GM19455 (cell line): ENCODE measurements around the gene IRF9.
A peak's percentile ranks its signal among the peaks of the same experiment; 100 is the strongest.

Source experiments
- ATAC-seq: cut with Tn5 transposase; IDR thresholded peaks from one replicate; pipeline ENCODE4 v1.9.1; 2021; ENCODE audit not compliant: unreplicated experiment

Gene IRF9

DNA sequence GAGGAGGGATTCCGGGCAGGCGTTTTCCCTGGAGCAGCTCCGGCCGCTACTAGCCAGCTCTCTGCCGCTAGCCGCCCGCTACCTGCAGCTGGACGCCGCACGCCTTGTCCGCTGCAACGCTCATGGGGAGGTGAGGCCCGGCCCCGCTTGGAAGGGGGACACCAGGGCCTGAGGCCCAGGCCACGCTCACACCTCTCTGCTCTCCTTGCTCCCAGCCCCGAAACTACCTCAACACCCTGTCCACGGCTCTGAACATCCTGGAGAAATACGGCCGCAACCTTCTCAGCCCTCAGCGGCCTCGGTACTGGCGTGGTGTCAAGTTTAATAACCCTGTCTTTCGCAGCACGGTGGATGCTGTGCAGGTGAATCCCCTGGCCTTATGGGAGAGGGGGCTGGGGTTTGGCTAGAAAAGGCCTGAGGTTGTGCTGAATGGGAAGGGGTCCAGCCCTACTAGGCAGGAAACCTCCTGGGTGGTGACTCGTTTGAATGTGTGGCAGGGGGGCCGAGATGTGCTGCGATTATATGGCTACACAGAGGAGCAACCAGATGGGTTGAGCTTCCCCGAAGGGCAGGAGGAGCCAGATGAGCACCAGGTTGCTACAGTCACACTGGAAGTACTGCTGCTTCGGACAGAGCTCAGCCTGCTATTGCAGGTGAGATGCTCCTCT, 13.2 kb upstream of the IRF9 start:
- ATAC-seq, result no peak

DNA sequence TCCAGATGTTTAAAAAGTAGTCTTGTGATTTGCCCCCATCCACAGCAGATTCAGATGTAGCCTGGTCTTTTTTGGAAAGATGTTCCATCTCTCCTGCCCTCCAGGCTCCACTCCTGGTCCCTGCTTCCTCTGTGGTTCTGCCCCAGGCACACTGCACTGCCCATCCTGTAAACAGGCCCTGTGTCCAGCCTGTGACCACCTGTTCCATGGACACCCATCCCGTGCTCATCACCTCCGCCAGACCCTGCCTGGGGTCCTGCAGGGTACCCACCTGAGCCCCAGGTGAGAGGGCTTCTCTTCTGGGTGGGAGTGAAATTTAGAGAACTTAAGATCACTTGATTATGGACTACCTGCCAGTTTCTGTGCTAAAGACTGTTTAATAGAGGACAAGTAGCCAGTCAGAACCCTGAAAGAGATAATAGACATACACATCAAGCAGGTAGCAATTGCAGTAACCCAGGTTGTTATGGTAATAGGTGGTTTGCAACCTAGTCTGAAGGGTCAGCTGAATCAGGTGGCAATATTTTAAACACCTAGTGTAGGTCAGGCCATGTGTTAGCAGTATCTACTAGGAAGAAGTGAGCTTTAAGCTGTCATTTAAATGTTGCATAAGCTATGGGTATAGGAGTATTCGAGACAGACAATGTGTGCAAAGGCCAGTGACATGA, 11.6 kb upstream of the IRF9 start:
- no peak for ATAC-seq

DNA sequence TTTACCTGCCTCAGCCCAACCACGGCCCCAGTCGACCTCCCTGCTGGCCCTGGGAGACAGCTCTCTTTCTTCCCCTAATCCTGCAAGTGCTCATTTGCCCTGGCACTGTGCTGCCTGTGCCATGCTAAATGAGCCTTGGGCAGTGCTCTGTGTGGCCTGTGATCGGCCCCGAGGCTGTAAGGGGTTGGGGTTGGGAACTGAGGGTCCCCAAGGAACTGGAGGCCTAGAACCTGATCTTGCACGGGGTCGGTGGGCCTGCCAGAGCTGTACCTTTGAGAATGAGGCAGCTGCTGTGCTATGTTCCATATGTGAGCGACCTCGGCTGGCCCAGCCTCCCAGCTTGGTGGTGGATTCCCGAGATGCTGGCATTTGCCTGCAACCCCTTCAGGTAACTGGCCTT, 11.0 kb upstream of the IRF9 start:
- ATAC-seq, result no peak

DNA sequence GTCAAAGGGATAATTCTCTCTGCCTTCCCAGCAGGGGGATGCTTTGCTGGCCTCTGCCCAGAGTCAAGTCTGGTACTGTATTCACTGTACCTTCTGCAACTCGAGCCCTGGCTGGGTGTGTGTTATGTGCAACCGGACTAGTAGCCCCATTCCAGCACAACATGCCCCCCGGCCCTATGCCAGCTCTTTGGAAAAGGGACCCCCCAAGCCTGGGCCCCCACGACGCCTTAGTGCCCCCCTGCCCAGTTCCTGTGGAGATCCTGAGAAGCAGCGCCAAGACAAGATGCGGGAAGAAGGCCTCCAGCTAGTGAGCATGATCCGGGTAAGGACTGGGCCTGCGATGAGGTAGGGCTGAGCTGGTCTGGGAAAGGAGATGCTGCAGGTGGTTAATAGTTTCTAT, 10.5 kb upstream of the IRF9 start:
- ATAC-seq, result no peak

DNA sequence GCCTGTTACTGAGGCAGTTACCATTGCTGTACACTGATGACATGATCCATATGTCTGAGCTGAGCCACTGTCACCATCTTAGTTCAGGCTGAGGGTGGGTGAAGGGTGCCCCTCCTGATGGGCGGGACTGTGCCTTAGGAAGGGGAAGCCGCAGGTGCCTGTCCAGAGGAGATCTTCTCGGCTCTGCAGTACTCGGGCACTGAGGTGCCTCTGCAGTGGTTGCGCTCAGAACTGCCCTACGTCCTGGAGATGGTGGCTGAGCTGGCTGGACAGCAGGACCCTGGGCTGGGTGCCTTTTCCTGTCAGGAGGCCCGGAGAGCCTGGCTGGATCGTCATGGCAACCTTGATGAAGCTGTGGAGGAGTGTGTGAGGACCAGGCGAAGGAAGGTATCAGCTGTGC, 10.1 kb upstream of the IRF9 start:
- no peak for ATAC-seq

DNA sequence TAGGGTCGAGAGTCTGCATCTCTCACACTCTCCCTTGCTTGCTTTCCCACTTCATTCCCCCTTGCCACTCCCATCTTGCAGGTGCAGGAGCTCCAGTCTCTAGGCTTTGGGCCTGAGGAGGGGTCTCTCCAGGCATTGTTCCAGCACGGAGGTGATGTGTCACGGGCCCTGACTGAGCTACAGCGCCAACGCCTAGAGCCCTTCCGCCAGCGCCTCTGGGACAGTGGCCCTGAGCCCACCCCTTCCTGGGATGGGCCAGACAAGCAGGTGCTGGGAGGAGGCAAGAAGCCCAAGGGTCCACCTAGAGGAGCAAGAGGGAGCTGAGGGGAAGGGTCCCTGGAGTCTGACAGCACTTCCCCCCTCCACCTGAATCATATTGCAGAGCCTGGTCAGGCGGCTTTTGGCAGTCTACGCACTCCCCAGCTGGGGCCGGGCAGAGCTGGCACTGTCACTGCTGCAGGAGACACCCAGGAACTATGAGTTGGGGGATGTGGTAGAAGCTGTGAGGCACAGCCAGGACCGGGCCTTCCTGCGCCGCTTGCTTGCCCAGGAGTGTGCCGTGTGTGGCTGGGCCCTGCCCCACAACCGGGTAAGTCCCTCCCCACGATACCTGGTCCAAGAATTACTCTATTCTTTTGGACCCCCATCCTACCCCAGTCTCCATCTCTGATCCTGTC, 9.5 kb upstream of the IRF9 start:
- no peak for ATAC-seq

DNA sequence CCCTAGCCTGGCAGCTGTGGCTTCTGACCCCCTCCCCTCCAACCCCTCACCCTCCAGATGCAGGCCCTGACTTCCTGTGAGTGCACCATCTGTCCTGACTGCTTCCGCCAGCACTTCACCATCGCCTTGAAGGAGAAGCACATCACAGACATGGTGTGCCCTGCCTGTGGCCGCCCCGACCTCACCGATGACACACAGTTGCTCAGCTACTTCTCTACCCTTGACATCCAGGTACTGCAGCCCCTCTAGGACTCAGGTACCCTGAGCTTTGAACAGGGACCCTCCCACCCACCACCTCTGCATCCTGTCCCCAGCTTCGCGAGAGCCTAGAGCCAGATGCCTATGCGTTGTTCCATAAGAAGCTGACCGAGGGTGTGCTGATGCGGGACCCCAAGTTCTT, 6.0 kb upstream of the IRF9 start:
- ATAC-seq, result no peak

DNA sequence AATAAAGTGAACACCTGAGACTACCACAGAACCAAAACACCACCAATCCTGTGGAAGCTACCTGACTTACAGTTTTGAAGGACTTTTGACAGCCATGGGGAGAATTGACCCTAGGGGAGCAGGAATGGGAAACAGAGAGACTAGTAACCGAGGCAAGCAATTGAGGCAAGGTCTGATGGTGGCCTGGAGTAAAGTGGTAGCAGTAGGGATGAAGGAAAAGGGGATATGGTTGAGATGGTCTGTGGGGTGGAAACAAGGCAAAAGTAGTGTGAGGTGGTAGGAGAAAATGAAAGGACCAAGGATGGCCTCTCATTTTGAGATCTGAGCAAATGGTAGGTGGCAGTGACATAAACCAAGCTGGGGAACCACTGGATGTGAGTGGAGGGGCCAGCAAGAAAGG, 4.2 kb upstream of the IRF9 start:
- ATAC-seq, result no peak

DNA sequence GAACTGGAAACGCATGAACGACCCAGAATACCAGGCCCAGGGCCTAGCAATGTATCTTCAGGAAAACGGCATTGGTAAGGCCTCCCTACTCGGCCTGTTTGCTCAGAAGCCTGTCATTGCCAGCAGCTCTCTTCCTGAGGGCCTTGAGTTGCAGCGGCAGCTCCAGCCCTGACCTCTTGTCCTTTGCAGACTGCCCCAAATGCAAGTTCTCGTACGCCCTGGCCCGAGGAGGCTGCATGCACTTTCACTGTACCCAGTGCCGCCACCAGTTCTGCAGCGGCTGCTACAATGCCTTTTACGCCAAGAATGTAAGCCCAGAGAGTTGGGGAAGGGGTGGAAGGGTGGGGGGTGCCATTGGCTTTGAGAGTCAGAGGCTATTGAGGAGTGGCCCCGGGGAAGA, 3.7 kb upstream of the IRF9 start:
- no peak for ATAC-seq

DNA sequence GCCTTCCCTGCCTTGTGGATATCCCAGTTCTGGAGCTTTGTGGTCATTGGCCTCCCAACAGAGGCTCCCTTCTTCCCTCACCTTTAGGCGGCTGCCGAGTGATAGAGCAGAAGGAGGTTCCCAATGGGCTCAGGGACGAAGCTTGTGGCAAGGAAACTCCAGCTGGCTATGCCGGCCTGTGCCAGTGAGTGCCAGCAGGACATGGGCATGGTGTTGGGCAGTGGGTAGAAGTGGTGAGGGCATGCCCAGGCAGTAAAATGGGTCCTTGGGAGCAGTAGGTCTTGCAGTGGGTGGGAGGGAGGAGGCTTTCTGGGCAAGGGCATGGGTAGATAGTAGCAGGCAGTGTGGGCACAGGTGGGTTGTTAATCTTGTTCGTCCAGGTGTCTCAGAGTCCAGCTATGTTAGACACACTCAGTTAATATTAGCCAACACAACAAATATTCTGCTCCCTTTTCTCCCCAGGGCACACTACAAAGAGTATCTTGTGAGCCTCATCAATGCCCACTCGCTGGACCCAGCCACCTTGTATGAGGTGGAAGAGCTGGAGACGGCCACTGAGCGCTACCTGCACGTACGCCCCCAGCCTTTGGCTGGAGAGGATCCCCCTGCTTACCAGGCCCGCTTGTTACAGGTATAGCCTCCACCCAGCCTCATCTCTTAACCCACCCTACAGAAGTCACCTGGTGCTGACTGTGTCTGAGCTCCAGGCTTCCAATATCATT, 1.1 kb upstream of the IRF9 start:
- ATAC-seq, result no peak

DNA sequence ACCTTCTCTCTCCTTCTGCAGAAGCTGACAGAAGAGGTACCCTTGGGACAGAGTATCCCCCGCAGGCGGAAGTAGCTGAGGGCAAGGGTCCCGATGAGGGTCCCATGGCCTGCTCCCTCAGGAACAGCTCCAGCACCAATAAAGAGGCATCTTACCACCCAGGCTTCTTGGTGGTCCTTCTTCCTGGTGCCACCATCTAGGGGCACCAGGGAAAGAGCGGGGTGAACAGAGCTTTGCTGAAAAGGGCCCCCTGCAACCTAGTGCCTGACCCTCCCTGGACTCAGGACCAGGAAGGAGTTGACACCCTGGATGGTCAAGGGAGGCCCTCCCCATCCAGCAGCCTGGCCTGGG, 591 bp upstream of the IRF9 start:
- ATAC-seq, result no peak

DNA sequence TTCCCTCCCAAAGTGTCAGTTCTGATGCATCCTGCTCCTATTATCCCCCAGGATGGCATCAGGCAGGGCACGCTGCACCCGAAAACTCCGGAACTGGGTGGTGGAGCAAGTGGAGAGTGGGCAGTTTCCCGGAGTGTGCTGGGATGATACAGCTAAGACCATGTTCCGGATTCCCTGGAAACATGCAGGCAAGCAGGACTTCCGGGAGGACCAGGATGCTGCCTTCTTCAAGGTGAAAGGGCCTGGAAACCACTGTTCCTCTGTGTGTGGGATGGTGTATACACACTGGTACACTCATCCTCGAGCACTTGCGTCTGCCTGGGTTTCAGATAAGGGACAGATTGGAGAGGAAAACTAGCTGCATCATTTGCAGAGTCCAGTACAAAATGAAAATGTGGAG, 1.0 kb downstream of the IRF9 start:
- ATAC-seq, result no peak

DNA sequence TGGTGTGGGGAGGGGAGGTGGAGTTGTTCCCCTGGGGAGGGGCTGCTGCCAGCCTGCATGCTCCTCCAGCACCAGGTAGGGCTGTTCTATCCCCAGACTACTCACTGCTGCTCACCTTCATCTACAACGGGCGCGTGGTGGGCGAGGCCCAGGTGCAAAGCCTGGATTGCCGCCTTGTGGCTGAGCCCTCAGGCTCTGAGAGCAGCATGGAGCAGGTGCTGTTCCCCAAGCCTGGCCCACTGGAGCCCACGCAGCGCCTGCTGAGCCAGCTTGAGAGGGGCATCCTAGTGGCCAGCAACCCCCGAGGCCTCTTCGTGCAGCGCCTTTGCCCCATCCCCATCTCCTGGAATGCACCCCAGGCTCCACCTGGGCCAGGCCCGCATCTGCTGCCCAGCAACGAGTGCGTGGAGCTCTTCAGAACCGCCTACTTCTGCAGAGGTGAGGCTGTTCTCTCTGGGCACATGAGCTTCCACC, 3.5 kb downstream of the IRF9 start:
- ATAC-seq, result no peak

DNA sequence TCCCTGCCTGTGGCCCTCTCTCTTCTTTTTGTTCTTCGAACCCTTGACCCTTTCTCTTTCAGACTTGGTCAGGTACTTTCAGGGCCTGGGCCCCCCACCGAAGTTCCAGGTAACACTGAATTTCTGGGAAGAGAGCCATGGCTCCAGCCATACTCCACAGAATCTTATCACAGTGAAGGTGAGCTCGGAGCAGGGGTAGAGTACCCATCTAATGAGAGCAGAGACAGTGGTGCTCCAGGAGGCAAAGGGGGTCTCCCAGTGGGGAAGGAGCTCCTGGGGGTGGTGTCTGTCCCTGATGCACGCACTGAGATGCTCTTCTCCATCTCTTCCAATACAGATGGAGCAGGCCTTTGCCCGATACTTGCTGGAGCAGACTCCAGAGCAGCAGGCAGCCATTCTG, 4.7 kb downstream of the IRF9 start:
- no peak for ATAC-seq

DNA sequence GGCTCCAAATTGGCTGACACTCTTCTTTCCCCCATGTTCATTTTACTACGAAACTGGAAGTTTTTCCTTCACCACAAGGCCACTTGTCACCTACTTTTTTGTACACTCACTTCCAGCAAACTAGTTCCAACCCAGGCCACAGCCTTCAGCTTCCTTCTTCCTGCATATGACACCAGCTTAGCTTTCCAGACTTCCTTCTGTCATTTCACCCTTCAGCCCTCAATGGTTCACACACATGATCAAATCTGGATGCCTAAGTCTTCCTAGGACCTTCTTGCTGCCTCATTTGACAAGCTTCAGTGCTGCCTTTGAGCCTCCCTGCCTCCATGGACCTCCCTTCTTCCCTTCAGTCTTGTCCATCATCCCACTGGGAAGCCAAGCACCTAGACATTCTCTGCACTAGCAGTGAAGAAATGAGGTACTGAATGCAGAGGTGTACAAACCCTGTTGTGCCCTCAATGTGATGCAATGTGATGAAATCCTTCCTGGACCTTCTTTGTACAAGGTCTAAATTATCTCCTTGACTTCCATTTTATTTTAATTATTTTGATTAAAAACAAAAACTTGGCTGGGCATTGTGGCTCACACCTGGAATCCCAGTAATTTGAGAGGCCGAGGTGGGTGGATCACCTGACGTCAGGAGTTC, 6.5 kb downstream of the IRF9 start:
- ATAC-seq, result no peak

DNA sequence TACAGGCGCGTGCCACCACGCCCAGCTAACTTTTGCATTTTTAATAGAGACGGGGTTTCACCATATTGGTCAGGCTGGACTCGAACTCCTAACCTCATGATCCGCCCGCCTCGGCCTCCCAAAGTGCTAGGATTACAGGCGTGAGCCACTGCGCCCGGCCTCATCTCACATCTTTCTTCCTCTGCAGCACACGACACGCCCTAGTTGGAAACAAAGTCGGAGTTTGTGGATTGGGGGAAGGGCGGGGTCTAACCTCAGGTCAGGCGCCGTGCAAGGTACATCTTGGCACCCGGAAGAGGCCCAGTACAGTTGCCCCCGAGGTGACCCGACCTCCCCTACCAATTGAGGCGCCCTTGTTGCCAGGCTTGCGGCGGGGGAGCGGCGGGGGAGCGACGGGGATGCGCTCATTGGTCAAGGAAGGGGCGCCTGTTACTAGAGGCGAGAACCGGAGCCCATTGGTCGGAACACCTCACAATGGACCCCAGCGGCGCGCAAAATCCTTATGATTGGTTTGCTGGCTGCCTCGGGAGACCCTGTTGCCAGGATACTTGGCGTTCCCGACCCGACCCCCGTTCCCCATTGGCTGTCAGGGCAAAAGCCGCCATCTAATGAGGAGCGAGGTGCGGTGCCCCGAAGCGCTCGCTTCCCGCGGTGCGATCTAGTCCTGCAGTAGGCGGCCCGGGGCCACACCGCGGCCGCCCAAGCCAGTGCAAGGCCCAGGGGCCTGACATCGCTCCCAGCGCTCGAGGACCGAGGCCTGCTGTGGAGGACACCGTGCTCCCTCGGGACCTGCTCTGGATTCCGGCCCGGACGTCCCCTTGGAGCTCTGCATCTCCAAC, 10.6 kb downstream of the IRF9 start, which contains the start of gene REC8:
REC8 (plus strand) TSS at position 659 of the 839 bp plus-strand sequence. CDS start 473 bp downstream, outside the sequence.
- ATAC-seq, result peak; percentile 83

DNA sequence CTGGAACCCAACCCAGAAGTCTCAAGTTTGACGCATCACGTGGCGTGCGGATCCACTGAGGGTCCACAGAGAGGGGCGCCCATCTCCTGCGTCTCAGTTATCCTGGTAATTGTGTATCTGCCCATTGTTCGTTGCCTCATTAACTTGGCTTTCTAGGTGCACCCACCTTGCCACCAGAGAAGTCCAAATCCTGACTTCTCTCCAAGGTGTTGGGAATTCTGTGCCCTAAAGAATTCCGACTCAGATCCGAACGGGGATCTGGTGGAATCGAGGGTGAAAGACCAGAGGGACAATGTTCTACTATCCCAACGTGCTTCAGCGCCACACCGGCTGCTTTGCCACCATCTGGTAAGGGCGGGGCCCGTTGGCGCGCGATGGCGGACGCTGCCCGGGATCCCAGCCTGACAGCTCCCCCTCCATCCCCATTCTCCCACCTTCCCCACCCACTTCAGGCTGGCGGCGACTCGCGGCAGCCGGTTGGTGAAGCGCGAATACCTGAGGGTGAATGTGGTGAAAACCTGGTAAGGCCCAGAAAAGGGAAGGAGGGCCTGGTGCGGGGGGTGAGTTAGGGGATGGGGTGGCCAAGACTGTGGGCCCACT, 11.3 kb downstream of the IRF9 start:
- ATAC-seq, result no peak

DNA sequence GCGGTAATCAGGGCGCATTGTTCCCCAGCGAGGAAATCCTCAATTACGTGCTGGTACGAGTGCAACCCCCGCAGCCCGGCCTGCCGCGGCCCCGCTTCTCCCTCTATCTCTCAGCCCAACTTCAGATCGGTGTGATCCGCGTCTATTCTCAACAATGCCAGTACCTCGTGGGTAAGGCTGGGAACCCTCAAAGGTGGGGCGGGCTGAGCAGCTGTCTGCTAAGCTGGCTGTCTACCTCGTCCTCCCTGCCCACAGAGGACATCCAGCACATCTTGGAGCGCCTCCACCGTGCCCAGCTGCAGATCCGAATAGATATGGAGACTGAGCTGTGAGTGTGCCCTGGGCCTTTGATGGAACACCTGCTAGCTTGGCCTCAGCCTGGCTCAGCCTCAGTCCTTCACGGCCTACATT, 11.8 kb downstream of the IRF9 start:
- ATAC-seq, result no peak

DNA sequence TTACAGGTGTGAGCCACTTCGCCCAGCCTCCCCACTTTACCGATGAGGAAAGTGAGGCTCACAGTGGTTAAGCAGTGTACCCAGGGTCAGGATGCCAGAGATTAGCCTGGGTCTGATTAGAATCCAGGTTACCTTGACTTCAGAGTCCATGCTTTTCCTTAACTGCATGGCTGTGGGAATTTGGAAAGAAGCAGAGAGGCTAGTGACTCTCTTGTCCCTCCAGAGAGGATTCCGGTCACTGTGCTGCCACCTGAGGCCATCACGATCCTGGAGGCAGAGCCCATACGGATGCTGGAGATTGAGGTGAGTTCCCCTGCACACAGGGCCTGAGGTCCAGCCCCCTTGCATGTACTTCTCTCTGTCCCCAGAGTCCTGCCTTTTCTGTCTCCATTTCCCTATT, 15.5 kb downstream of the IRF9 start:
- no peak for ATAC-seq
